CD4-positive, alpha-beta T cell (primary cell): ENCODE data around the gene NELFB. TPM values are rescaled to one million over a fixed set of nuclear protein-coding genes. Genes with fewer than 3 reads are reported as not detected.
A peak's percentile ranks its signal among the peaks of the same experiment; 100 is the strongest.

Experiments
- ATAC-seq: fragments of 200-7000 bp; cut with Tn5 transposase; one replicate; pipeline ENCODE4 v1.10.0; 2022; ENCODE audit warnings: mild to moderate bottlenecking; ENCODE audit not compliant: poor library complexity
- CTCF ChIA-PET: fragments of 350-600 bp; sonication (Branson Sonifier 250); formaldehyde crosslinking; loops from one replicate; lab custom pipeline; 2021; ENCODE audit warnings: antibody characterized with exemption, inconsistent platforms; lab: Charles Lee
- POLR2A ChIA-PET: fragments of 350-600 bp; sonication (Branson Sonifier 250); formaldehyde crosslinking; loops from one replicate; lab custom pipeline; 2021; ENCODE audit warnings: antibody characterized with exemption, inconsistent platforms; lab: Charles Lee
- DNase-seq, 14 experiments: peaks; one replicate each; pipeline ENCODE4 v3.0.0-alpha.2; 2013 to 2020; ENCODE audit warnings: mixed read lengths in 2 of 14
- H3K27ac ChIP-seq, 2 donors: one replicate each; pipeline versions ENCODE4 v1.5.1 to v1.7.0; 2013; ENCODE audit warnings: low read length in 2 of 2, low read depth in 1 of 2, mild to moderate bottlenecking in 1 of 2
- H3K27me3 ChIP-seq, 2 experiments: 1 replicate in 1 of 2; 2 replicates in 1 of 2; pipeline versions ENCODE4 v1.6.1 to v1.7.0; 2013; ENCODE audit warnings: low read length in 2 of 2, control low read depth in 1 of 2, mild to moderate bottlenecking in 1 of 2, moderate library complexity in 1 of 2; ENCODE audit not compliant: insufficient read depth in 2 of 2, control insufficient read depth in 1 of 2
- H3K36me3 ChIP-seq: one replicate; pipeline ENCODE4 v1.6.1; 2013; ENCODE audit warnings: low read length, control low read depth; ENCODE audit not compliant: insufficient read depth
- H3K4me1 ChIP-seq: one replicate; pipeline ENCODE4 v1.6.1; 2013; ENCODE audit warnings: low read length, control low read depth; ENCODE audit not compliant: insufficient read depth
- H3K4me3 ChIP-seq: one replicate; pipeline ENCODE4 v1.5.1; 2013; ENCODE audit warnings: mild to moderate bottlenecking, low read length, moderate library complexity
- H3K9me3 ChIP-seq, 2 experiments: 1 replicate in 1 of 2; 2 replicates in 1 of 2; pipeline versions ENCODE4 v1.6.1 to v1.7.0; 2013; ENCODE audit warnings: low read length in 2 of 2, mild to moderate bottlenecking in 2 of 2, control low read depth in 1 of 2, moderate library complexity in 1 of 2; ENCODE audit not compliant: control insufficient read depth in 1 of 2, insufficient read depth in 1 of 2
- H3K27ac Mint-ChIP-seq: one replicate; pipeline ENCODE4 v1.8.0; 2020; ENCODE audit warnings: mixed read lengths
- H3K27me3 Mint-ChIP-seq: one replicate; pipeline ENCODE4 v1.8.0; 2021; ENCODE audit warnings: mixed read lengths
- H3K36me3 Mint-ChIP-seq: one replicate; pipeline ENCODE4 v1.8.0; 2021; ENCODE audit warnings: low read depth, mixed read lengths
- H3K4me1 Mint-ChIP-seq: one replicate; pipeline ENCODE4 v1.8.0; 2021; ENCODE audit warnings: low read depth, mixed read lengths
- H3K4me3 Mint-ChIP-seq: one replicate; pipeline ENCODE4 v1.8.0; 2020; ENCODE audit warnings: mild to moderate bottlenecking, mixed read lengths
- H3K9me3 Mint-ChIP-seq: one replicate; pipeline ENCODE4 v1.8.0; 2020; ENCODE audit warnings: mixed read lengths
- CTCF ChIP-seq: fragments of 200-600 bp; IDR thresholded peaks from one replicate; pipeline ENCODE4 v1.8.0; 2022; ENCODE audit warnings: antibody characterized with exemption, mild to moderate bottlenecking
- intact Hi-C, 2 experiments: fragments of 100-400 bp; cut with DNase I in 1 of 2; cut with micrococcal nuclease in 1 of 2; formaldehyde crosslinking; loops; one replicate each; pipeline versions ENCODE4 v1.15.1 to v1.9.0; 2023 to 2025; cut with DNase I, micrococcal nuclease
- total RNA-seq, 174 experiments: library from RNA in 2 of 174; stranded (reverse) in 2 of 174; gene quantifications; one replicate each; pipeline ENCODE4 v1.2.3 and lab custom pipeline; 2021 to 2026

NELFB gene
- total RNA-seq, 2 experiments from 2014 or later, result 20.7 to 21.2 TPM

DNA sequence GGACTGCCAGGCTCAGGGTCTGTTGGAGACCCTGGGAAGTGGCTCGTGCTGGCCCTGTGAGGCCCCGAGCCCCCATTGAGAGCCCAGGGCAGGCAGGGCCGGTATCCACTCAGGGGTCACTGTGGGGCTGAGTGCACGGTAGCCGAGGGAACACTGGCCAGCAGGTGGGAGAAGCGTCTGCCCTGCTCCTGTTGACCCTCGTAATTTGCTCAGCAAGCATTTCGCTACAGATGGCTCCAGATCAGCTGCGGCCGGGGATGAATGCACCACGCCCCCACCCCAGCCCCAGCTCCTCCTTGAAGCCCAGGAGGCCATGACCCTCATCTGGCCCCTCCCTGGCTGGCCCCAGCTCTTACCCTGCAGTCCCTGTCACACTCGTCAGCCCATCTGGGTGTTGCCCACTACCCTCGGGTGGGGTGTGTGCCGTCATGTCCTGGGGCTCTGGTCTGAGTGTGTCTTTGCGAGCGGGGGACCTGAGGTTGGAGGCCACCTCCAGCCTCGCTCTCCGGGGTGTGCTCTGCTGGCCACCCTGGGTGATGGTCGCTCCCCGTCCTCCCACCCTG, 53.0 kb downstream of the NELFB start:
- POLR2A ChIA-PET, result no interaction called here

DNA sequence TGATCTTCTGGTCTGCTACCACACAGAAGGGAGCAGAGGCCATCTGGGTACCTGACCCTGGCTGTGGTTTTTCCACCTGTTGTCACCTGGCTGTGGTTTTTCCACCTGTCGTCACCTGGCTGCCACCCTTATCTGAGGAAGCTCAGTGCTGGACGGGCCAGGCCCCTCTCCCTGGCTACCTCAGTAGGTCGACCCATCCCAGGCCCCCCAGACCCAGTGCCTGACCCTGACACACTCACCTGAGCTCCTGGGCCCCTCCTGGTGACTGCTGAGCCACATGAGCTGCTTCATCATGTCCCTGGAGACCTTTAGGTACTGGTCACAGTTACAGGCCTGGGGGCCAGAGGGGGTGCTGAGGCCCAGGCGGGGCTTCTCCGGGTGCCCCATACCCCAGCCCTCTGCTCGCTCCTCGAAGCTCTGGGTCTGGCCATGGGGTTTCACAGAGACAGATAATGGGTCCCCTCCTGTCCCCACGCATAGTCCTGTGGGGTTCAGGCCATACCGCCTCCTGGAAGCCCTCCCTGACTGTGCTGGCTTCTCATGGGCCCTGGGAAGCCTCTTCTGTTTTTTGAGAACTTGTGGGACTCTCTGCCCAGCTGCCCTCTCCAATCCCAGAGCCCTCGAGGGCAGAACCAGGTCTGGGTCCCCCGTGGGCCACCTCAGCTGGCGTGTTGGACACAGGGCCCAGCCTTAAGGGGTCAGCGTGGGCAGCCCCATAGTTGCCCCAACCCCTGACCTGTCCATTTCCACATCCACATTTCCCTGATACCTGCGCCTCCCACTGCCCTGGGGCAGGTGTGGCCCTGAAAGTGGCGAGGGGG, 54.5 kb downstream of the NELFB start:
- ATAC-seq (no peak), DNase-seq (peak in 1 of 14 experiments; percentile 15)
- H3K27ac Mint-ChIP-seq, result no peak overlapping the region
- CTCF ChIA-PET, result no interaction called here
- Histone ChIP-seq H3K9me3 (no peaks in the 10 kb centered on the region), H3K27ac (no peak overlapping the region), H3K4me3 (no peak overlapping the region), H3K4me1 (peaks cover 36% of the 10 kb centered on the region), H3K36me3 (no peaks in the 10 kb centered on the region), H3K27me3 (no peaks in the 10 kb centered on the region)
- H3K9me3 Mint-ChIP-seq, result no peaks in the 10 kb centered on the region
- H3K36me3 Mint-ChIP-seq, result no peaks in the 10 kb centered on the region
- H3K4me3 Mint-ChIP-seq, result no peak overlapping the region
- intact Hi-C loops, result no loop called here
- peaks cover 6% of the 10 kb centered on the region for H3K4me1 Mint-ChIP-seq
- TF ChIP-seq CTCF, result no peak
- no peaks in the 10 kb centered on the region for H3K27me3 Mint-ChIP-seq
- POLR2A ChIA-PET, result interaction anchor here (0.5 kb wide), 1 partner anchor 11 kb away, joined by 3 read pairs; no protein-coding TSS in a partner anchor

More for the DNA sequence above, 53.0 kb downstream of the NELFB start:
- no peak overlapping the region for H3K4me3 ChIP-seq
- H3K4me3 Mint-ChIP-seq, result no peak overlapping the region
- H3K4me1 Mint-ChIP-seq, result peaks cover 6% of the 10 kb centered on the region
- H3K9me3 ChIP-seq, result peaks cover 0 to 3% of the 10 kb centered on the region in 2 experiments
- DNase-seq, result peak in 1 of 14 experiments; percentile 26
- H3K27me3 ChIP-seq, result no peaks in the 10 kb centered on the region
- peaks cover 40% of the 10 kb centered on the region for H3K4me1 ChIP-seq
- H3K36me3 Mint-ChIP-seq, result no peaks in the 10 kb centered on the region
- no peak overlapping the region for H3K27ac ChIP-seq
- intact Hi-C loops, result no loop called here
- TF ChIP-seq CTCF, result no peak
- CTCF ChIA-PET, result no interaction called here
- no peaks in the 10 kb centered on the region for H3K27me3 Mint-ChIP-seq
- H3K27ac Mint-ChIP-seq, result no peak overlapping the region
- no peaks in the 10 kb centered on the region for H3K9me3 Mint-ChIP-seq
- ATAC-seq, result no peak
- H3K36me3 ChIP-seq, result no peaks in the 10 kb centered on the region

- ChIA-PET CTCF (no interaction called here), POLR2A (no interaction called here)
- Mint-ChIP-seq H3K27ac (no peak overlapping the region), H3K36me3 (no peaks in the 10 kb centered on the region), H3K4me1 (peaks cover 4% of the 10 kb centered on the region), H3K9me3 (no peaks in the 10 kb centered on the region), H3K27me3 (no peaks in the 10 kb centered on the region), H3K4me3 (no peak overlapping the region)
- DNase-seq (peak in 1 of 14 experiments; percentile 30), ATAC-seq (no peak)
- Histone ChIP-seq H3K4me3 (no peak overlapping the region), H3K36me3 (no peaks in the 10 kb centered on the region), H3K27me3 (peaks cover 5 to 8% of the 10 kb centered on the region in 2 experiments), H3K27ac (no peak overlapping the region), H3K9me3 (no peaks in the 10 kb centered on the region), H3K4me1 (peaks cover 29% of the 10 kb centered on the region)
- no peak for TF ChIP-seq CTCF
- intact Hi-C loops, result no loop called here
Measured at GRCh38 chr9:137310189-137311052, 55.3 kb downstream of the NELFB start.
